C4-2B (cell line): ENCODE results near the gene ELOVL6.

Source experiments
- H3K27ac ChIP-seq: fragments of 450-650 bp; 2 replicates; pipeline ENCODE4 v1.5.1; 2017
- ZFX ChIP-seq: fragments of 450-650 bp; IDR thresholded peaks from 2 replicates; pipeline ENCODE4 v1.6.1; 2017
- TF ChIP-seq, protein P1 (sequence below): fragments of 450-650 bp; conservative IDR thresholded peaks from 2 replicates; pipeline ENCODE4 v1.5.1; 2017; ENCODE audit warnings: mild to moderate bottlenecking

ELOVL6 gene

DNA sequence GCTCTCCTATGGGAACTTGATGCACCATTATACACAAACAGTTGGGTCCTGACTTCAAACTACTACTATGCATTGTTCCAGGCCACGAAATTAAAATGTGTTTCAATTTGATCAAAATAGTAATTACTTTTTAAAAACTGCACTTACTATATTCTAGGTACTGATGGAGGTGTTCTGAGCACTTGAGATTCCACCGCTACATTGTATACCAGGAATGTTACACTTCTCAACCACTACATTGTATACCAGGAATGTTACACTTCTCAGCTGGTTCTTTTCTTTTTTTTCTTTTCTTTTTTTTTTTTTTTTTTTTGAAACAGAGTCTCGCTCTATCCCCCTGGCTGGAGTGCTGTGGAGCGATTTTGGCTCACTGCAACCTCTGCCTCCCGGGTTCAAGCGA lies 77.9 kb downstream of the ELOVL6 start:
- no peak overlapping the region for H3K27ac ChIP-seq
- TF ChIP-seq, protein P1, sequence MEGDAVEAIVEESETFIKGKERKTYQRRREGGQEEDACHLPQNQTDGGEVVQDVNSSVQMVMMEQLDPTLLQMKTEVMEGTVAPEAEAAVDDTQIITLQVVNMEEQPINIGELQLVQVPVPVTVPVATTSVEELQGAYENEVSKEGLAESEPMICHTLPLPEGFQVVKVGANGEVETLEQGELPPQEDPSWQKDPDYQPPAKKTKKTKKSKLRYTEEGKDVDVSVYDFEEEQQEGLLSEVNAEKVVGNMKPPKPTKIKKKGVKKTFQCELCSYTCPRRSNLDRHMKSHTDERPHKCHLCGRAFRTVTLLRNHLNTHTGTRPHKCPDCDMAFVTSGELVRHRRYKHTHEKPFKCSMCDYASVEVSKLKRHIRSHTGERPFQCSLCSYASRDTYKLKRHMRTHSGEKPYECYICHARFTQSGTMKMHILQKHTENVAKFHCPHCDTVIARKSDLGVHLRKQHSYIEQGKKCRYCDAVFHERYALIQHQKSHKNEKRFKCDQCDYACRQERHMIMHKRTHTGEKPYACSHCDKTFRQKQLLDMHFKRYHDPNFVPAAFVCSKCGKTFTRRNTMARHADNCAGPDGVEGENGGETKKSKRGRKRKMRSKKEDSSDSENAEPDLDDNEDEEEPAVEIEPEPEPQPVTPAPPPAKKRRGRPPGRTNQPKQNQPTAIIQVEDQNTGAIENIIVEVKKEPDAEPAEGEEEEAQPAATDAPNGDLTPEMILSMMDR: no peak
- no peak for TF ChIP-seq ZFX

DNA sequence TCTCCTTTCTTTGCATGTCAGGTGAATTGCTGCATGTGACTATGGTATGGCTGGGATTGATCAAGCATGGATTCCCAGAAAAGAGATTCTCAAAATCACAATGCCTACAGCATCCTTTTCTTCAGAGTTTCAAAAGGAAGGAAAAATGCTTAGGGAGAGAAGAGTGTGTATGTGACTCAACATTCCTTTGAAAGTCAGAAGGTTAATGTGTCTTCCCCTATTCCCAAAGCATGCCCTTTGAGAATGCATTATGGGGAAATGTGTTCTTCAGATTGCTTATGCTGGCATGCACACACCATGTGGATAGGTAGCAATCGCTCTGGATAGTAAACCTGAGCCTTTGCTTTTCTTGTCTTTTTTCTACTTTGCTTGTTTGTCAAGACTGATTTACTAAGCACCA lies 78.5 kb downstream of the ELOVL6 start:
- TF ChIP-seq, protein P1: no peak
- no peak for TF ChIP-seq ZFX
- H3K27ac ChIP-seq: no peak overlapping the region

DNA sequence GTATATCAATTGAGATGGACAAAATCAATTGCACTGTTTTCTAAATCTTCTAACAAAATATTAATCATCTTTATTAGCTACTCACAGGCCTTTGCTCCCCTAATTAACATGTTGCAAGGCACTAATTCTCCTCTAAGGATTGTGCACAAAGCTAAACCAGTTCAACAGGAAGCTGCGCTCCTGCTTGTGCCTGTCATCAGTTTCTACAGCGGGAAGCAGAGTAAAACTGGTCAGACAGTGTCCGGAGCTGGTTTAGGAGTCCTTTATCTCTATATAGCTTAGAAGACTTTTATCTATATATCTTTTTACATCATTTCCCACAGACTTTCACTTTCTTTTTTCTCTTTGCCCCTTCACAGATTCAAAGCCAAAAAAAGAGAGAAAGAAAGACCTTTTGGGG lies 79.1 kb downstream of the ELOVL6 start:
- TF ChIP-seq, protein P1: no peak
- no peak for TF ChIP-seq ZFX
- H3K27ac ChIP-seq: peak overlapping the region; percentile 40; the same call in 1 of the 2 replicates

DNA sequence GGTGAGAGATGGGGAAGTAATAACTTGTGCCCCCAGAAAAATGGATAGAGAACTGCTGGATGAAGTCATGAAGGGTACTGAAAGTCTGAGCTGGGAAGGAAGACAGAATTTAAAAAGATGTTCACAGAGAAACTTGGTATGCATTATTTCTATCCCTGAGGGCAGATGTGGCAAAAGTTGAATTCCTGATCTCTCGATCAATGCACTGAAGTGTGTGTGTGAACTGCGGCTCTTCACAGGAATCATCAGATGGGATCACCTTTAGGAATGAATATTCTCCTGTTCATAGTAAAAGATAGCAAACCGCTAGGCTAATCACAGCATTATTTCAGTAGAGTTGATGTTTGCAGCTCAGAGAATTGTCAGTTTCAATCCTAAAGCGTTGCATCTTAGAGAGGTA lies 86.4 kb downstream of the ELOVL6 start:
- TF ChIP-seq, protein P1: no peak
- no peak for TF ChIP-seq ZFX
- no peak overlapping the region for H3K27ac ChIP-seq

DNA sequence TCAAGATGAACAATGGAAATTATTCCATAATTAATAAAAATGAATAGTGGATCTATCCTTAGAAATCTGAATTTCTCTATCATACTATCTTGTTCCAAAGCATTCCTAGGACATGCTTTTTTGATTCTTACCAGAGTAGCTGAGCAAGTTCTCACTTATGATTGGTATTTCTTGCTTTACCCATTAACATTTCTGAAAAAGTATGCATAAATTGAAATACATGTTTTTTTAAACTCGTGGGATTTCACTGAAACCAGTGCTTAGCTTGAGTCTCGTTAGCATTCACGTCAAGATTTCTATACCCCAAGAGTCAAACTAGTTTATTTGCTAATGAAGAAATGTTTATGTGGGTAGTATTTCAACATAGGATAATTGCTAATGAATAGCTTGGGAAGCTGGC lies 89.0 kb downstream of the ELOVL6 start:
- TF ChIP-seq, protein P1: no peak
- no peak for TF ChIP-seq ZFX
- H3K27ac ChIP-seq: no peak overlapping the region

DNA sequence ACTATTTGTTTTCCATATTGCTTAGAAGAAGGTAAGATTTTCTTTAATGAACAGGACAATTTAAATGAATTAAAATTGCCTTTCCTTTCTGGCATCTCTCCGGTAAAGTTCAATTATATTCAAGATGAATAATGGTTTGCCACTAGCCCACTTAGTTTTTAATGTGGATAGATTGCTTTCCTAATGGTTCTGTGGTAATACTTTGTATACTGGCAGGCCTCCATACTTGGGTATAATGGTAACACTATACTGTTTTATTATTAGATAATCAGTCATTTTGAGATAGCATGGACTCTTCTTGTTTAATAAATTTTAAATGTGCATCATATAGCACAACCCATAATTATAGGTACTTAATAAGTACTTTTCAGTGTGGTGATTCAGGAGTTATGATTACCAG lies 89.5 kb downstream of the ELOVL6 start:
- no peak overlapping the region for H3K27ac ChIP-seq
- no peak for TF ChIP-seq ZFX

DNA sequence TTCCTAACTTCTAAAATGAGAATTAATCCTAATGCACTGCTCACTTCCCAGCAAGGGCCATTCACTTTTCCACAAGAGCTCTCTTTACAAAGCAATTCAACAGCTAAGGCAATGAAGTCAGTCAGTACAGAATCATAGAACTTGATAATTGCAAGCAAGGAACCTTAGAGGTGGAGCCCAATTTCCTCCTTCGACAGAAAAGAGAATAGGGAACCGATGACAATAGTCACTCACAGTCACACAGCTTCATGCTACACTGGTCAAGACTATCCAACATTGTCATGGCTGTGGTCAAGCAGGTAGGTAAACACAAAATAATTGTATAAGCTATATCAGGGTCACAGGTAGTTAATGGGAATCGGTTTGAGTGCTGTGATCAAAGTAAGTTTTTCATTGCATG lies 90.0 kb downstream of the ELOVL6 start:
- no peak for TF ChIP-seq ZFX
- TF ChIP-seq, protein P1: no peak
- no peak overlapping the region for H3K27ac ChIP-seq

DNA sequence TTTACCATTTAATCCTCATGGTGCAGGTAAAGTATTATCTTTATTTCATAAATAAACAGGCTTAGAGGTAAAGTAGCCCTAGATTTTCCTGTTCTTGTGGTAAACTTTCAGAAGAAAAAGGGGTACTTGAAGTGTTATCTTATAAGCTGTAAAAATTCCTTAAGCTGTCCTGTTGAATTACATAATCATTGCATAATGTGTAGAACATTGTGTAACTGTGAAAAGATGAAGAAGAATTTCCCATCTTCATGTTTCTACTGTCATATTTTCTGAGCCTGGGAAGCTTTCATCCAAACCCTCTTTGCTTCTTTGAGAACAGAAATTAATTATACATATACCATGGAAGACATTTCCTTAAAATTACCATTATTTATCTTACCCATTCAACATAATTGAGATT lies 90.5 kb downstream of the ELOVL6 start:
- H3K27ac ChIP-seq: no peak overlapping the region
- no peak for TF ChIP-seq ZFX
- TF ChIP-seq, protein P1: no peak
